SK-N-SH (cell line): ENCODE measurements around the gene SDC3. TPM values are rescaled to one million over a fixed set of nuclear protein-coding genes. Genes with fewer than 3 reads are reported as not detected.

Experiments used
- CTCF ChIA-PET: fragments of 300-600, 350-600 bp; formaldehyde crosslinking; extraction: SDS; loops from one replicate; lab custom pipeline; 2021; lab: Yijun Ruan, JAX
- POLR2A ChIA-PET: fragments of 350-600 bp; sonication (Branson Sonifier 250); formaldehyde crosslinking; extraction: SDS; loops from one replicate; lab custom pipeline; 2020; ENCODE audit warnings: antibody characterized with exemption, inconsistent platforms; lab: Yijun Ruan, JAX
- DNase-seq: peaks from one replicate; pipeline ENCODE4 v3.0.0; 2012
- H2AFZ ChIP-seq: fragments of 200-600 bp; sonication (generic); 2 replicates; pipeline ENCODE4 v1.8.1; 2016; ENCODE audit warnings: antibody characterized with exemption, mild to moderate bottlenecking, low read depth
- H3F3A ChIP-seq: fragments of 200-600 bp; sonication (generic); replicated peaks from 2 replicates; pipeline ENCODE3; 2016; ENCODE audit warnings: antibody characterized with exemption, mild to moderate bottlenecking; ENCODE audit not compliant: insufficient read depth
- H3K27ac ChIP-seq, 2 experiments: fragments of 200-500 bp in 1 of 2; fragments of 200-600 bp in 1 of 2; sonication (Bioruptor generic) in 1 of 2; sonication (generic), shearing (Covaris generic) in 1 of 2; 2 replicates each; pipeline versions ENCODE4 v1.5.1 to v1.6.1; 2014 to 2016; ENCODE audit warnings: low read depth in 2 of 2, inconsistent platforms in 1 of 2, low read length in 1 of 2, mild to moderate bottlenecking in 1 of 2, mixed read lengths in 1 of 2
- H3K27me3 ChIP-seq: fragments of 200-600 bp; sonication (generic), shearing (Covaris generic); 2 replicates; pipeline ENCODE4 v1.6.1; 2016; ENCODE audit warnings: mixed run types; ENCODE audit not compliant: insufficient read depth
- H3K36me3 ChIP-seq, 2 experiments: fragments of 200-500 bp in 1 of 2; fragments of 200-600 bp in 1 of 2; sonication (Bioruptor generic) in 1 of 2; sonication (generic) in 1 of 2; replicated peaks in 1 of 2; 2 replicates each; pipeline versions ENCODE3 to v1.5.1; 2014 to 2016; ENCODE audit warnings: low read length in 1 of 2, mild to moderate bottlenecking in 1 of 2; ENCODE audit not compliant: insufficient read depth in 2 of 2, control insufficient read depth in 1 of 2
- H3K4me1 ChIP-seq, 2 experiments: fragments of 200-500 bp in 1 of 2; fragments of 200-600 bp in 1 of 2; sonication (Bioruptor generic) in 1 of 2; sonication (generic), shearing (Covaris generic) in 1 of 2; 2 replicates each; pipeline versions ENCODE4 v1.5.1 to v1.6.1; 2014 to 2016; ENCODE audit warnings: low read depth in 1 of 2, low read length in 1 of 2, mixed run types in 1 of 2; ENCODE audit not compliant: insufficient read depth in 2 of 2, control insufficient read depth in 1 of 2
- H3K4me2 ChIP-seq: fragments of 200-600 bp; sonication (generic), shearing (Covaris generic); 2 replicates; pipeline ENCODE4 v1.6.1; 2017; ENCODE audit warnings: mixed run types
- H3K4me3 ChIP-seq, 2 experiments: fragments of 200-500 bp in 1 of 2; fragments of 200-600 bp in 1 of 2; sonication (Bioruptor generic) in 1 of 2; sonication (generic), shearing (Covaris generic) in 1 of 2; 2 replicates each; pipeline versions ENCODE4 v1.5.1 to v1.8.1; 2014 to 2016; ENCODE audit warnings: low read depth in 2 of 2, inconsistent platforms in 1 of 2, low read length in 1 of 2, mild to moderate bottlenecking in 1 of 2, mixed read lengths in 1 of 2, moderate library complexity in 1 of 2
- H3K79me2 ChIP-seq: fragments of 200-600 bp; sonication (generic); 2 replicates; pipeline ENCODE4 v1.8.1; 2017; ENCODE audit warnings: mild to moderate bottlenecking; ENCODE audit not compliant: insufficient read depth
- H3K9ac ChIP-seq: fragments of 200-600 bp; sonication (generic); 2 replicates; pipeline ENCODE4 v1.6.1; 2017; ENCODE audit warnings: mixed run types
- H3K9me2 ChIP-seq: fragments of 200-600 bp; sonication (generic); 2 replicates; pipeline ENCODE4 v1.6.1; 2017; ENCODE audit warnings: mixed run types
- H3K9me3 ChIP-seq: fragments of 200-600 bp; sonication (generic); 2 replicates; pipeline ENCODE4 v1.6.1; 2017; ENCODE audit warnings: mixed run types, mild to moderate bottlenecking, moderate library complexity
- H4K20me1 ChIP-seq: fragments of 200-600 bp; sonication (generic); 2 replicates; pipeline ENCODE4 v1.6.1; 2017; ENCODE audit warnings: mild to moderate bottlenecking, mixed run types; ENCODE audit not compliant: insufficient read depth
- CHD2 ChIP-seq: fragments of 150-350 bp; IDR thresholded peaks from 2 replicates; pipeline ENCODE4 v1.6.1; 2018; ENCODE audit warnings: low read length; ENCODE audit not compliant: partially characterized antibody
- ELF1 ChIP-seq: IDR thresholded peaks from 2 replicates; pipeline ENCODE4 v1.4.0; 2012
- FOXM1 ChIP-seq: IDR thresholded peaks from 2 replicates; pipeline ENCODE4 v1.4.0; 2012; ENCODE audit warnings: low read depth, mild to moderate bottlenecking
- JUND ChIP-seq: IDR thresholded peaks from 2 replicates; pipeline ENCODE4 v1.4.0; 2012
- MEF2A ChIP-seq: IDR thresholded peaks from 2 replicates; pipeline ENCODE4 v1.4.0; 2012; ENCODE audit warnings: low read depth, borderline replicate concordance
- MXI1 ChIP-seq: IDR thresholded peaks from 2 replicates; pipeline ENCODE4 v1.6.1; 2012; ENCODE audit warnings: mild to moderate bottlenecking, low read depth, low read length, improper control_type of control experiment
- POLR2AphosphoS5 ChIP-seq: IDR thresholded peaks from 2 replicates; pipeline ENCODE4 v1.6.1; 2012; ENCODE audit warnings: low read depth, low read length
- RAD21 ChIP-seq: IDR thresholded peaks from 2 replicates; pipeline ENCODE4 v1.6.1; 2012; ENCODE audit warnings: mild to moderate bottlenecking, low read length
- RCOR1 ChIP-seq: fragments of 150-350 bp; IDR thresholded peaks from 2 replicates; pipeline ENCODE4 v1.6.1; 2017; ENCODE audit warnings: antibody characterized with exemption, low read length
- RFX5 ChIP-seq: IDR thresholded peaks from 2 replicates; pipeline ENCODE4 v1.6.1; 2012; ENCODE audit warnings: mild to moderate bottlenecking, improper control_type of control experiment, low read length
- SIN3A ChIP-seq: IDR thresholded peaks from 2 replicates; pipeline ENCODE4 v1.6.1; 2012; ENCODE audit warnings: low read depth, mild to moderate bottlenecking, low read length, moderate library complexity, borderline replicate concordance
- TAF1 ChIP-seq: IDR thresholded peaks from 2 replicates; pipeline ENCODE4 v1.6.1; 2012; ENCODE audit warnings: low read depth, mild to moderate bottlenecking, low read length, moderate library complexity, borderline replicate concordance
- WGBS: methylation state at CpG from one replicate; pipeline ENCODE4 v1.1.6; 2017; ENCODE audit warnings: low lambda C conversion rate; 5-methylcytosine and 5-hydroxymethylcytosine counted together
- polyA plus RNA-seq, 3 experiments: library from polyadenylated mRNA; depleted of rRNA; stranded (reverse); fragments of >200 nt; gene quantifications; 2 replicates each; pipeline ENCODE4 v1.2.3, GENCODE V29; 2012
- TF ChIP-seq, protein P1 (sequence below): fragments of 150-350 bp; IDR thresholded peaks from 2 replicates; pipeline ENCODE4 v1.6.1; 2017; ENCODE audit warnings: antibody characterized with exemption, low read length, low read depth, borderline replicate concordance
- TF ChIP-seq, protein P2 (sequence below): IDR thresholded peaks from 2 replicates; pipeline ENCODE4; 2012
- TF ChIP-seq, protein P3 (sequence below): IDR thresholded peaks from 2 replicates; pipeline ENCODE4 v1.4.0; 2012; ENCODE audit warnings: low read depth
- TF ChIP-seq, protein P4 (sequence below): fragments of 200-600 bp; sonication (generic); IDR thresholded peaks from 2 replicates; pipeline ENCODE4 v1.6.1; 2017; ENCODE audit warnings: antibody characterized with exemption, mild to moderate bottlenecking, moderate library complexity

SDC3 gene
- polyA plus RNA-seq, 1 of the 3 experiments (the other 2 are of a cell fraction), result 18.8 TPM

DNA sequence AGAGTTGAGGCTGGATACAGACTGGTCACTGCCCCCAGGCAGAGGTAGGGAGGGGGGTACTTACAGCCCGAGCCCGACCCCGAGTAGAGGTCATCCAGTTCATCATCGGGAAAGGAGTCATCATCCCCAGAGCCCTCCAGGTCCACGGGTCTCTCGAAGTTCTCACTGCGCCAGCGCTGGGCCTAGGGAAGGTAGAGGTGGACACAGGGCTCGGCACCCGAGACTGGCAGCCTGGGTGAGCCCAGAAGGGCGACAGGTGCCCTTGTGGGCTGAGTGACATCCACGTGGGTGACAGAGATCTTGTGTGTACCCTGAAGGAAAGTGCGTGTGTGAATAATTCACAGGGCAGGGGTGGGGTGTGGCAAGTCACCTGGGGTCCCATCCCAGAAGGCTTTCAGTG is 30.0 kb downstream of the SDC3 start:
- no peaks in the 10 kb centered on the region for H3K27me3 ChIP-seq
- TF ChIP-seq FOXM1 (no peak), RAD21 (no peak), JUND (no peak), ELF1 (no peak), SIN3A (no peak), RFX5 (no peak), POLR2AphosphoS5 (no peak), MXI1 (no peak), RCOR1 (no peak), CHD2 (no peak), MEF2A (no peak), TAF1 (no peak)
- TF ChIP-seq, protein P1, sequence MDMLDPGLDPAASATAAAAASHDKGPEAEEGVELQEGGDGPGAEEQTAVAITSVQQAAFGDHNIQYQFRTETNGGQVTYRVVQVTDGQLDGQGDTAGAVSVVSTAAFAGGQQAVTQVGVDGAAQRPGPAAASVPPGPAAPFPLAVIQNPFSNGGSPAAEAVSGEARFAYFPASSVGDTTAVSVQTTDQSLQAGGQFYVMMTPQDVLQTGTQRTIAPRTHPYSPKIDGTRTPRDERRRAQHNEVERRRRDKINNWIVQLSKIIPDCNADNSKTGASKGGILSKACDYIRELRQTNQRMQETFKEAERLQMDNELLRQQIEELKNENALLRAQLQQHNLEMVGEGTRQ, result no peak
- TF ChIP-seq, protein P2, sequence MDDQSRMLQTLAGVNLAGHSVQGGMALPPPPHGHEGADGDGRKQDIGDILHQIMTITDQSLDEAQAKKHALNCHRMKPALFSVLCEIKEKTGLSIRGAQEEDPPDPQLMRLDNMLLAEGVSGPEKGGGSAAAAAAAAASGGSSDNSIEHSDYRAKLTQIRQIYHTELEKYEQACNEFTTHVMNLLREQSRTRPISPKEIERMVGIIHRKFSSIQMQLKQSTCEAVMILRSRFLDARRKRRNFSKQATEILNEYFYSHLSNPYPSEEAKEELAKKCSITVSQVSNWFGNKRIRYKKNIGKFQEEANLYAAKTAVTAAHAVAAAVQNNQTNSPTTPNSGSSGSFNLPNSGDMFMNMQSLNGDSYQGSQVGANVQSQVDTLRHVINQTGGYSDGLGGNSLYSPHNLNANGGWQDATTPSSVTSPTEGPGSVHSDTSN, result no peak
- TF ChIP-seq, protein P3, sequence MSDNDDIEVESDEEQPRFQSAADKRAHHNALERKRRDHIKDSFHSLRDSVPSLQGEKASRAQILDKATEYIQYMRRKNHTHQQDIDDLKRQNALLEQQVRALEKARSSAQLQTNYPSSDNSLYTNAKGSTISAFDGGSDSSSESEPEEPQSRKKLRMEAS, result no peak
- TF ChIP-seq, protein P4, sequence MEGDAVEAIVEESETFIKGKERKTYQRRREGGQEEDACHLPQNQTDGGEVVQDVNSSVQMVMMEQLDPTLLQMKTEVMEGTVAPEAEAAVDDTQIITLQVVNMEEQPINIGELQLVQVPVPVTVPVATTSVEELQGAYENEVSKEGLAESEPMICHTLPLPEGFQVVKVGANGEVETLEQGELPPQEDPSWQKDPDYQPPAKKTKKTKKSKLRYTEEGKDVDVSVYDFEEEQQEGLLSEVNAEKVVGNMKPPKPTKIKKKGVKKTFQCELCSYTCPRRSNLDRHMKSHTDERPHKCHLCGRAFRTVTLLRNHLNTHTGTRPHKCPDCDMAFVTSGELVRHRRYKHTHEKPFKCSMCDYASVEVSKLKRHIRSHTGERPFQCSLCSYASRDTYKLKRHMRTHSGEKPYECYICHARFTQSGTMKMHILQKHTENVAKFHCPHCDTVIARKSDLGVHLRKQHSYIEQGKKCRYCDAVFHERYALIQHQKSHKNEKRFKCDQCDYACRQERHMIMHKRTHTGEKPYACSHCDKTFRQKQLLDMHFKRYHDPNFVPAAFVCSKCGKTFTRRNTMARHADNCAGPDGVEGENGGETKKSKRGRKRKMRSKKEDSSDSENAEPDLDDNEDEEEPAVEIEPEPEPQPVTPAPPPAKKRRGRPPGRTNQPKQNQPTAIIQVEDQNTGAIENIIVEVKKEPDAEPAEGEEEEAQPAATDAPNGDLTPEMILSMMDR, result no peak
- H3K27ac ChIP-seq, result no peak overlapping the region
- H2AFZ ChIP-seq, result no peak overlapping the region
- no peak for DNase-seq
- 90% methylated on average over 9 of the region's 13 CpGs for WGBS
- ChIA-PET POLR2A (no interaction called here), CTCF (interaction anchor here (1.3 kb wide), 1 partner anchor 33 kb away, joined by 4 read pairs; no protein-coding TSS in a partner anchor)
- peaks cover 20% of the 10 kb centered on the region for H3K79me2 ChIP-seq
- H3K9me2 ChIP-seq, result no peaks in the 10 kb centered on the region
- no peak overlapping the region for H3K4me3 ChIP-seq
- peaks cover 7 to 17% of the 10 kb centered on the region in 2 experiments for H3K36me3 ChIP-seq
- peaks cover 46% of the 10 kb centered on the region for H4K20me1 ChIP-seq
- H3K4me1 ChIP-seq, result peaks cover 8 to 16% of the 10 kb centered on the region in 2 experiments; a peak in 2 of 4 replicates
- H3F3A ChIP-seq, result no peaks in the 10 kb centered on the region
- H3K9ac ChIP-seq, result no peak overlapping the region
- no peak overlapping the region for H3K4me2 ChIP-seq
- peaks cover 2% of the 10 kb centered on the region; the same call in 1 of the 2 replicates for H3K9me3 ChIP-seq
